Pulmonary artery endothelial cell (primary cell): ENCODE data around the gene CTNNA3. TPM values are rescaled to one million over a fixed set of nuclear protein-coding genes. Genes with fewer than 3 reads are reported as not detected.

Source experiments
- DNase-seq: peaks from one replicate; pipeline ENCODE4 v3.0.0-alpha.2; 2011; ENCODE audit warnings: low read depth, low spot score
- total RNA-seq: library from RNA; depleted of rRNA; stranded (reverse); fragments of >200 nt; gene quantifications from 2 replicates; pipeline ENCODE4 v1.2.3, GENCODE V29; 2014

CTNNA3 gene
- total RNA-seq, 1 donor from 2014 or later: not detected

- DNase-seq: no peak
Observed at GRCh38 chr10:66880826-66881225, 815.2 kb downstream of the CTNNA3 start.

- no peak for DNase-seq
Observed at GRCh38 chr10:66880292-66880691, 815.7 kb downstream of the CTNNA3 start.

GRCh38 chr10:66877361-66877760 lies 818.6 kb downstream of the CTNNA3 start:
- no peak for DNase-seq

- DNase-seq: no peak
Observed at GRCh38 chr10:66869635-66870034, 826.4 kb downstream of the CTNNA3 start.

GRCh38 chr10:66862687-66863258 lies 833.2 kb downstream of the CTNNA3 start:
- DNase-seq: no peak

- no peak for DNase-seq
Observed at GRCh38 chr10:66860376-66860945, 835.5 kb downstream of the CTNNA3 start.

- DNase-seq: no peak
Observed at GRCh38 chr10:66852811-66853210, 843.2 kb downstream of the CTNNA3 start.

GRCh38 chr10:66848856-66849255 lies 847.1 kb downstream of the CTNNA3 start:
- DNase-seq: no peak

- DNase-seq: no peak
Observed at GRCh38 chr10:66844176-66844942, 851.6 kb downstream of the CTNNA3 start.

- no peak for DNase-seq
Observed at GRCh38 chr10:66843396-66843795, 852.6 kb downstream of the CTNNA3 start.

GRCh38 chr10:66842867-66843266 lies 853.1 kb downstream of the CTNNA3 start:
- no peak for DNase-seq

GRCh38 chr10:66842371-66842770 lies 853.6 kb downstream of the CTNNA3 start:
- DNase-seq: no peak

- DNase-seq: no peak
Observed at GRCh38 chr10:66838656-66839055, 857.3 kb downstream of the CTNNA3 start.

GRCh38 chr10:66837990-66838389 lies 858.0 kb downstream of the CTNNA3 start:
- DNase-seq: no peak

GRCh38 chr10:66837335-66837734 lies 858.7 kb downstream of the CTNNA3 start:
- no peak for DNase-seq

GRCh38 chr10:66836771-66837170 lies 859.2 kb downstream of the CTNNA3 start:
- DNase-seq: no peak

- DNase-seq: no peak
Observed at GRCh38 chr10:66836057-66836456, 859.9 kb downstream of the CTNNA3 start.

GRCh38 chr10:66835400-66835799 lies 860.6 kb downstream of the CTNNA3 start:
- DNase-seq: no peak

- DNase-seq: no peak
Observed at GRCh38 chr10:66834802-66835201, 861.2 kb downstream of the CTNNA3 start.

GRCh38 chr10:66833861-66834260 lies 862.1 kb downstream of the CTNNA3 start:
- no peak for DNase-seq

GRCh38 chr10:66832781-66833422 lies 863.1 kb downstream of the CTNNA3 start:
- no peak for DNase-seq

GRCh38 chr10:66828957-66829356 lies 867.0 kb downstream of the CTNNA3 start:
- DNase-seq: no peak
